T-helper 22 cell (primary cell): ENCODE data around the gene GNB1L.

Experiments
- DNase-seq: peaks from one replicate; pipeline ENCODE4 v3.0.0-alpha.2; 2020; ENCODE audit warnings: low read depth

GNB1L gene

DNA sequence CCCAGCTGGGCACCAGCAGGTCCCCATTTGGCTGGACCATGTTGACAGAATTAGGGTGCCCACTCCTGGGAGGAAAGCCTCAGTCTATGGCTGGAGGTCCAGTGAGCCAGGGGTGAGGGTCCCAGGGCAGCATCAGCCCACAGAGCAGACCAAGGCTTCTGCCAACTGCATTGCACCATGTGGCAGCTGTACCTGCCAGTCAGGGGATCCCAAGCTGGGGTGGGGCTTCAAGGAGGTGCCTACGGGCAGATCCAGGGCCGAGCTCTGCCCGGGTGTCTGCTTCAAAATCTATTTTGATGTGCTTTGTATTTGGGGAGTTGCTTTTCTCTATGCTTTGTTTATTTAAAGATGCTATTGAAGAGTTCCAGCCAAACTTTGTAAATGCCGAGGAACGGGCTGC, 120.9 kb downstream of the GNB1L start:
- no peak for DNase-seq
